Measurements from ENCODE around the gene PDIA4.

PDIA4 gene

DNA sequence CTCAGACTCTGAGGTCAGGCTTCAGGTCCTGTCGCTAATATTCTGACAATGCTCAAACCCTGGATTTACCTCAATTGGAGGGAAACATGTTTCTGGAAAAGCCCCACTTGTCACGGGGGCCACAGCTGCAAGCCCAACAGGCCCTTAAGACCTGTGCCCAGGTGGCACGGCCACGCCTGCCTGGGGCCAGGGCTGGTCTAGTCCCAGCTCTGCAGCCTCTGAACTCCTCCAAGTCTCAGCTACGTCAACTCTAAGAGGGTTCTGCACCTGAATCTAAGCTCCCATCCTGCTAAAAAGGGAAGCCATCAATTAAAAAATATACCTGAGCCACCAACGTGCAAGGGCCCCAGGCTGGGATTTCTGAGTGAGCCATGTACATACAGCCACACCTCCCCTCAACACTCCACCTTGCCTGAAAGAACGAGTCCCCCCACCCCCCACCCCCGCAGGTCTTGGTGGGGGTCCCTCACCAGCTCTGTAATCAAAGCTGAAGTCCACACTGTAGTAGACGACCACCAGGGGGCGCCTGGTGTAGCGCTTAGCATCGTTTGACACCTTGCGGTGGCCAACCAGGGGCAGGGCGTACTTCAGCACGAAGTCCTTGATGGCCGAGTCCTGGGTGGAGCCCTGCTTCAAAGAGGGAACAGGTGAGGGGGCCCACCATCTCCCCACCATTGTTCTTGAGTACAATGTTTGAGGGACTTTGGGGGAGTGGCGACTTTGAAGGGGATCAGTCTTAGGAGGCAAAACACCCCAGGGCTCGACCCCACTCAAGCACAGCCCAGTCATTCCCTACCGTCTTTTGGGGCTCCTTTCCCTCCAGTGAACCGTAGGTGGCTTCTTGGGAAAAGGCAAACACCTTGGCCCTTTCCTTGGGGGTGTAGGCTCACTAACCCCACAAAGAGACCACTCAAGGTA, 22.6 kb downstream of the PDIA4 start:
- no peak overlapping the region for H3K9ac ChIP-seq (ENCODE audit: low read depth in 1 of 2, low read length in 2 of 2)
- H3K27ac ChIP-seq (ENCODE audit: low read depth, low read length): no peak overlapping the region
- H3K27me3 ChIP-seq (ENCODE audit: control insufficient read depth in 1 of 2, insufficient read depth in 2 of 2, low read length in 2 of 2): no peaks in the 10 kb centered on the region
- no peaks in the 10 kb centered on the region for H3K4me1 ChIP-seq (ENCODE audit: control insufficient read depth in 1 of 2, insufficient read depth in 2 of 2, low read length in 2 of 2)
- peaks cover 60 to 82% of the 10 kb centered on the region in 2 donors for H3K36me3 ChIP-seq (ENCODE audit: control insufficient read depth in 1 of 2, insufficient read depth in 2 of 2, low read length in 2 of 2)
- no peak overlapping the region for H3K4me3 ChIP-seq (ENCODE audit: low read depth in 1 of 2, low read length in 2 of 2)
- no peaks in the 10 kb centered on the region for H3K9me3 ChIP-seq (ENCODE audit: control insufficient read depth in 1 of 2, low read length in 2 of 2)

DNA sequence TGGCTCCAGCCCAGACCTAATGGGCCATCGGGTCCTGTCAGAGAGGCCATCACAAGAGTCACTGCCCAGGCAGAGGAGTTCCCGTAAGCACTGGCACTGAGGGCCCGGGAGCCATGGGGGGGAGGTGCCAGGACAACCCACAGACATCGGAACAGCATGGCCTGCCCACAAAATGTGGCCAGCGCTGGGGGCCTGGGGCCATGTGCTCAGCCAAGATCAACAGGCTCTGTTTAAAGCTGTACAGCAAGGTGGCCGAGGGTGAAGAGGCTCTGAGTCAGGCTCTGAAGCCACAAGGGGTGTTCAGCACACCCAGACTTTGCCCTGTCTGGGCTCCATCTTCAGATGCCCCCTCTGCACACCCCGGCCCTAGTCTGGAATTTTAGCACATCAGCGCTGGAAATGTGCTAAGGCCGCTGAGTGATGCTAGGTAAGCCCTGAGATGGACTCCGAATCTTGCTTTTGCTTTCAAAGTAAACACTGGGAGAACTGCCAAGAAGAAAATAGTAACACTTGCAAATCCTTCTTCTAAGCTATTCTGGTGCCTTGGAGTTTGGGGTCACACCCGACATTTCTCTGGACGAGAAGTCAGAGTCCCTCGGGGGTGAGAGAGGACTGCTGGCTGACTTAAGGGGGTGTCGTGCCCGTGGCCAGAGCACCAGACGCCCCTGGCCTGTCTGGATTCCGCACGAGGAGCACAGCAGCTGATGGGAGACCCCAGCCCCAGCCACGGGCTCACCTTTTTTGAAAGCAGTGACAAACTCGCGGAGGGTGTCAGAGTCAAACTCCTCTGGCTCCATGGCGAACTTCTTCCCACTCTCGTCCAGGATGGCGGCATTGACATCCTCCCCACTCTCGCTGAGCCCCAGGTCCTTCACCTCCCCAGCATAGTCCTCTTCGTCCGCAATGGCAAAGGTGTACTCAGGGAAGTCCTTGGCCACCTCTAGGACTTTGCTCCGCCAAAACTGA, 23.6 kb downstream of the PDIA4 start:
- no peaks in the 10 kb centered on the region for H3K27me3 ChIP-seq (ENCODE audit: control insufficient read depth in 1 of 2, insufficient read depth in 2 of 2, low read length in 2 of 2)
- H3K9me3 ChIP-seq (ENCODE audit: control insufficient read depth in 1 of 2, low read length in 2 of 2): no peaks in the 10 kb centered on the region
- H3K9ac ChIP-seq (ENCODE audit: low read depth in 1 of 2, low read length in 2 of 2): no peak overlapping the region
- no peak overlapping the region for H3K4me3 ChIP-seq (ENCODE audit: low read depth in 1 of 2, low read length in 2 of 2)
- H3K4me1 ChIP-seq (ENCODE audit: control insufficient read depth in 1 of 2, insufficient read depth in 2 of 2, low read length in 2 of 2): no peaks in the 10 kb centered on the region
- H3K36me3 ChIP-seq (ENCODE audit: control insufficient read depth in 1 of 2, insufficient read depth in 2 of 2, low read length in 2 of 2): peaks cover 55 to 72% of the 10 kb centered on the region in 2 donors
- H3K27ac ChIP-seq (ENCODE audit: low read depth, low read length): no peak overlapping the region

DNA sequence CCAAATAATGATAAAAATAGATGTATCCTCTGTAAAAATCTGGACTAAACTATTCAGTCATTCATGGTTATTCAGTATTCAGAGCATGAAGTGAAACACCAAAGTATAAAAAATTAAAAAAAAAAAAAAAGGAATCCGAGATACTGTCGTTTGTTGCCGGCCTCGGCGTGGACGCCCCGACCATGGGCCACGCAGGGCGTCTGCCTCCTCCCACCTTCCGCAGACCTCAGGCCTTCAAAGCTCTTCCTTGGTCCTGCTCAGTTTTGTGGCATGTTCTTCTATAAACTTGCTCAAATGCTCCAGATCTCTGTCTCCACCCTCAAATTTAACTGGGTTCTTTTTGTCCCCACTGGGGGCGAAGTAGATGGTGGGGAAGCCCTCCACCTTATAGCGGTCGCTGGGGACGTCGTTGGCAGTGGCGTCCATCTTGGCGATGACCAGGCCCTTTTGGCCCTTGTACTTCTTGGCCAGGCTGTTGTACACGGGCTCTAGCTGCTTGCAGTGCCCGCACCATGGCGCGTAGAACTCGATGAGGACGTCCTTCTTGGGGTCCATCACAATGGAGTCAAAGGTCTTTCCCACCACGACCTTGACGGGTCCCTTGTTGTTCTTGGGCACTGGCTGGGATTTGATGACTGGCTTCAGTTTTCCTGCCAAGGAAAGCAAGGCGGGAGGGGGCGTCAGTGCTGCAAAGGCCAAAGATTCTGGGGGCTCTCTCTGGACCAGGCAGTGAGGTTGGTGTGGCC, 24.6 kb downstream of the PDIA4 start:
- H3K4me3 ChIP-seq (ENCODE audit: low read depth in 1 of 2, low read length in 2 of 2): no peak overlapping the region
- no peak overlapping the region for H3K27ac ChIP-seq (ENCODE audit: low read depth, low read length)
- H3K36me3 ChIP-seq (ENCODE audit: control insufficient read depth in 1 of 2, insufficient read depth in 2 of 2, low read length in 2 of 2): peaks cover 49 to 64% of the 10 kb centered on the region in 2 donors
- no peaks in the 10 kb centered on the region for H3K27me3 ChIP-seq (ENCODE audit: control insufficient read depth in 1 of 2, insufficient read depth in 2 of 2, low read length in 2 of 2)
- H3K9ac ChIP-seq (ENCODE audit: low read depth in 1 of 2, low read length in 2 of 2): no peak overlapping the region
- H3K4me1 ChIP-seq (ENCODE audit: control insufficient read depth in 1 of 2, insufficient read depth in 2 of 2, low read length in 2 of 2): no peaks in the 10 kb centered on the region
- no peaks in the 10 kb centered on the region for H3K9me3 ChIP-seq (ENCODE audit: control insufficient read depth in 1 of 2, low read length in 2 of 2)

DNA sequence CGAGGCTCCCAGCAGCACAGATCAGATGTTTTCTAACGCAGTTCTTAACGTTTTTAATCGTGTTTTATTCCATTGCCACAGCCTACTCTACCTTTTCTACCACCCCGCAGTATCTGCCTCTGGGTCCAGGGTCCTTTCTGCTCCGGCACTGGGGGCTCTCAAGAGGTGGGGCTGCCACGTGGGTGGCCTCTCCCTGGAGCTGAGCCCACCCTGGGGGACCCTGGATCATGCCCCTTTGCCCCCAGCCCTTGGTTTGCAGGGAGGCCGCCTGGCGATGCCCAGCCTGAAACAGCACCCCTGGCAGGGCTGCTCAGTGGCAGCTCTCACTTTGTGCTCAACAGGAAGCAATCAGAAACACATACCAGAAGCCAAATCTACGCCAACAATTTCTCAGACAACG, 25.3 kb downstream of the PDIA4 start:
- Histone ChIP-seq H3K27me3 (ENCODE audit: control insufficient read depth in 1 of 2, insufficient read depth in 2 of 2, low read length in 2 of 2) (no peaks in the 10 kb centered on the region), H3K36me3 (ENCODE audit: control insufficient read depth in 1 of 2, insufficient read depth in 2 of 2, low read length in 2 of 2) (peaks cover 48 to 57% of the 10 kb centered on the region in 2 donors)

DNA sequence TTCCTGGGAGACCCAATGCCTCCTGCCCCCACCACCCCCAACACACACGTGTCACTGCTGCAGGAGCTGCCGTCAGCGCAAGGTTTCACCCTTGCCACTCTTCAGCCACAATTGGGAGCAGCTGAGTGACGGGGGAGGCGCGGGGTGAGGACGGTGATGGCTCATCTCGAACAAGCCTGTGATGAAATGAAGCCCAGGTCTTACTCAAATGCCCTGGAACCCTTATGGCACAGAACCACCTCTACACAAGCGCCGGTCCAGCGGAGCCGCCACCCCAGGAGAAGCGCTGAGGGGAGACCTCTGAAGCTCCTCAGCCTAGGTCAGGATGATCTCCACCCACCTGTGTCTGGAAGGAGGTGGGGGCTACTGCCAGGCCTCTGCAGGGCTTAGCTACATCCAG, 25.7 kb downstream of the PDIA4 start:
- no peak overlapping the region for H3K4me3 ChIP-seq (ENCODE audit: low read depth in 1 of 2, low read length in 2 of 2)
- H3K36me3 ChIP-seq (ENCODE audit: control insufficient read depth in 1 of 2, insufficient read depth in 2 of 2, low read length in 2 of 2): peaks cover 44 to 53% of the 10 kb centered on the region in 2 donors
- H3K27me3 ChIP-seq (ENCODE audit: control insufficient read depth in 1 of 2, insufficient read depth in 2 of 2, low read length in 2 of 2): no peaks in the 10 kb centered on the region
- H3K27ac ChIP-seq (ENCODE audit: low read depth, low read length): no peak overlapping the region
- no peaks in the 10 kb centered on the region for H3K9me3 ChIP-seq (ENCODE audit: control insufficient read depth in 1 of 2, low read length in 2 of 2)
- H3K4me1 ChIP-seq (ENCODE audit: control insufficient read depth in 1 of 2, insufficient read depth in 2 of 2, low read length in 2 of 2): no peaks in the 10 kb centered on the region
- H3K9ac ChIP-seq (ENCODE audit: low read depth in 1 of 2, low read length in 2 of 2): no peak overlapping the region

More for the DNA sequence above, 25.3 kb downstream of the PDIA4 start:
- H3K4me3 ChIP-seq (ENCODE audit: low read depth in 1 of 2, low read length in 2 of 2): no peak overlapping the region
- no peak overlapping the region for H3K27ac ChIP-seq (ENCODE audit: low read depth, low read length)
- H3K9me3 ChIP-seq (ENCODE audit: control insufficient read depth in 1 of 2, low read length in 2 of 2): no peaks in the 10 kb centered on the region
- no peaks in the 10 kb centered on the region for H3K4me1 ChIP-seq (ENCODE audit: control insufficient read depth in 1 of 2, insufficient read depth in 2 of 2, low read length in 2 of 2)
- no peak overlapping the region for H3K9ac ChIP-seq (ENCODE audit: low read depth in 1 of 2, low read length in 2 of 2)

DNA sequence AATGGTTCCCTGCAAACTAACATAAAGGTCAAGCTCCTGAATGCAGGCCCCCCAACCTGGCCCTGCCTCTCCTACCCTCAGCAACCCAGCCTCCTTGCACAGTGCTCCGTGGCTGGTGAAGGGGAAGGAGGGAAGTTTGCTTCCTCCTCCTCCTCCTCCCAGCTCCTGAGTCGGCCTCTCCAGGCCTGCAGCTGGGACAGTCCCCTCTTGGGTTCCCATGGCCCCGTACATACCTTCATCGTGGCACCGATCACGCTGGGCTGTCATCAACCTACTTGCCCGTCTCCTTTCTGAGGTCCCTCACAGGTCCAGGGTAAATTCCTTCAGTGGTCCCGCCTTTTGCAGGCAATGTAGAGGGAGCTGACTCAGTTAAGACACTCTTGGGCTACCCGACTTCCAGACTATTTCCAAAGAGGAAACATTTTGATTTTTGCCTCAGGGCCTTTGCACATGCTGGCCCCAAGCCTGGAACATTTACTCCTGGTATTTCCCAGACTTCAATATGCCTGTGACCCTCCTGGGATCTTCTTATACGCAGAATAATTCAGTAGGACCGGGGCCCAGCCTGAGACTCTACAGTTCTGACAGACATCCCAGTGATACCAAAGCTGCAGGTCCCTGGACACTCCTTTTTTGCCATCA, 26.8 kb downstream of the PDIA4 start:
- no peak overlapping the region for H3K27ac ChIP-seq (ENCODE audit: low read depth, low read length)
- H3K4me1 ChIP-seq (ENCODE audit: control insufficient read depth in 1 of 2, insufficient read depth in 2 of 2, low read length in 2 of 2): no peaks in the 10 kb centered on the region
- H3K4me3 ChIP-seq (ENCODE audit: low read depth in 1 of 2, low read length in 2 of 2): no peak overlapping the region
- H3K36me3 ChIP-seq (ENCODE audit: control insufficient read depth in 1 of 2, insufficient read depth in 2 of 2, low read length in 2 of 2): peaks cover 35 to 42% of the 10 kb centered on the region in 2 donors
- no peaks in the 10 kb centered on the region for H3K9me3 ChIP-seq (ENCODE audit: control insufficient read depth in 1 of 2, low read length in 2 of 2)
- no peaks in the 10 kb centered on the region for H3K27me3 ChIP-seq (ENCODE audit: control insufficient read depth in 1 of 2, insufficient read depth in 2 of 2, low read length in 2 of 2)
- no peak overlapping the region for H3K9ac ChIP-seq (ENCODE audit: low read depth in 1 of 2, low read length in 2 of 2)

DNA sequence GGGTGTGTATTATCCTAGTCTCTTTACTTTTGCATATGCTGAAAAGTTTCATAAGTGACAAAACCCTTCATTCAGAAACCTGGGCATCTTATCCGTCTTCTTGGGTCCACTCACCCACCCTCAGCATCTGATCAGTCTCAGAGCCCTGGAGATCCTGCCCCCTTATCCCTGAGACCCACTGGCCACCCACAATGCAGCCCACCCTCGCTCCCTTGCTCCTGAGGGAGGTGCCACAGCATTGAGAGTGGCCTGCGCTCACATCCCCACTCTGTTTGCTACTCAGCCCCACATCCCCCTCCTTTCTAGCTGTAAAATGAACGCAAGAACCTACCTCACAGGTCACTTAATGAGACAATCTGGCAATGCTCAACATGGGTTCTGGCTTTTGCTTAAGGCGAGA, 27.3 kb downstream of the PDIA4 start:
- Histone ChIP-seq H3K27ac (ENCODE audit: low read depth, low read length) (no peak overlapping the region), H3K9me3 (ENCODE audit: control insufficient read depth in 1 of 2, low read length in 2 of 2) (no peaks in the 10 kb centered on the region), H3K27me3 (ENCODE audit: control insufficient read depth in 1 of 2, insufficient read depth in 2 of 2, low read length in 2 of 2) (no peaks in the 10 kb centered on the region), H3K36me3 (ENCODE audit: control insufficient read depth in 1 of 2, insufficient read depth in 2 of 2, low read length in 2 of 2) (peaks cover 29 to 37% of the 10 kb centered on the region in 2 donors), H3K4me3 (ENCODE audit: low read depth in 1 of 2, low read length in 2 of 2) (no peak overlapping the region), H3K9ac (ENCODE audit: low read depth in 1 of 2, low read length in 2 of 2) (no peak overlapping the region), H3K4me1 (ENCODE audit: control insufficient read depth in 1 of 2, insufficient read depth in 2 of 2, low read length in 2 of 2) (no peaks in the 10 kb centered on the region)

DNA sequence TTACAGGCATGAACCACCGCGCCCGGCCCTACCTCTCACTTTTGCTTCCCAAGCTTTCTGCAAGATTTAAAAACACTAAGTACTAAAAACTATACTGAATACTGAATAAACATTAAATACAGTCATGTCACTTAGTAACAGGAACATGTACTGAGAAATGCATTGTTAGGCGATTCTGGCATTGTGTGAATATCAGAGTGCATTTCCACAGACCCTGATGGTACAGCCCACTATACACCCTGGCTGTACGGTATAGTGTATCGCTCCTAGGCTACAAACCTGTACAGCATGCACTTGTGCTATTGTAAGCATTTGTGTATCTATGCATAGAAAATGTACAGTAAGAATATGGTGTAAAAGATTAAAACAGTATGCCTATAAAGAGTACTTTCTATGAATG, 29.1 kb downstream of the PDIA4 start:
- H3K27ac ChIP-seq (ENCODE audit: low read depth, low read length): no peak overlapping the region
- H3K9me3 ChIP-seq (ENCODE audit: control insufficient read depth in 1 of 2, low read length in 2 of 2): no peaks in the 10 kb centered on the region
- H3K27me3 ChIP-seq (ENCODE audit: control insufficient read depth in 1 of 2, insufficient read depth in 2 of 2, low read length in 2 of 2): no peaks in the 10 kb centered on the region
- H3K36me3 ChIP-seq (ENCODE audit: control insufficient read depth in 1 of 2, insufficient read depth in 2 of 2, low read length in 2 of 2): peaks cover 14 to 23% of the 10 kb centered on the region in 2 donors
- no peaks in the 10 kb centered on the region for H3K4me1 ChIP-seq (ENCODE audit: control insufficient read depth in 1 of 2, insufficient read depth in 2 of 2, low read length in 2 of 2)
- H3K4me3 ChIP-seq (ENCODE audit: low read depth in 1 of 2, low read length in 2 of 2): no peak overlapping the region
- H3K9ac ChIP-seq (ENCODE audit: low read depth in 1 of 2, low read length in 2 of 2): no peak overlapping the region

DNA sequence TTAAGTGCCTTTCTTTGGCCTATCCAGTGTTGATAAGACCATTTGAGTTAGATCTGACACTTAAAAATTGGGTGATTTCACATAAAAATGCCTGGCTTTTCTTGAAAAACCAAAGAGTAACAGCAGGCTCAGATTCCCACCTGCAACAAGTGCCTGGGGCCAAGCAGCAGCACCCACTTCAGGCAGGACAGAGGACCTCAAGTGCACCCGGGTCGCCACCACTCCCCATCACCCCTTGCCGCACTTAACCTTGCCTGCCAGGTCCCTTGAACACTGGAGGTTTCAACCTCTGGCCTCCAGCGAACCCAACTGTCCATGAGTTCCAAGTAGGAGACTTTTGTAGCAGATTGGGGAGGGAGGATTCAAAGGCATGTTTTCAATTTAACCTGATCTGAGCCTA, 30.8 kb downstream of the PDIA4 start:
- no peaks in the 10 kb centered on the region for H3K9me3 ChIP-seq (ENCODE audit: control insufficient read depth in 1 of 2, low read length in 2 of 2)
- no peaks in the 10 kb centered on the region for H3K4me1 ChIP-seq (ENCODE audit: control insufficient read depth in 1 of 2, insufficient read depth in 2 of 2, low read length in 2 of 2)
- H3K4me3 ChIP-seq (ENCODE audit: low read depth in 1 of 2, low read length in 2 of 2): no peak overlapping the region
- H3K36me3 ChIP-seq (ENCODE audit: control insufficient read depth in 1 of 2, insufficient read depth in 2 of 2, low read length in 2 of 2): peaks cover 1 to 8% of the 10 kb centered on the region in 2 donors
- H3K27ac ChIP-seq (ENCODE audit: low read depth, low read length): no peak overlapping the region
- no peaks in the 10 kb centered on the region for H3K27me3 ChIP-seq (ENCODE audit: control insufficient read depth in 1 of 2, insufficient read depth in 2 of 2, low read length in 2 of 2)
- H3K9ac ChIP-seq (ENCODE audit: low read depth in 1 of 2, low read length in 2 of 2): no peak overlapping the region
